K562 (cell line): ENCODE results near the gene SLMAP. TPM values are rescaled to one million over a fixed set of nuclear protein-coding genes. Genes with fewer than 3 reads are reported as not detected.

Source experiments
- ADNP ChIP-seq: fragments of 200-800 bp; sonication (Bioruptor generic); IDR thresholded peaks from 2 replicates; pipeline ENCODE4 v1.6.1; 2016; ENCODE audit warnings: missing genetic modification characterization, missing compliant biosample characterization
- ATF7 ChIP-seq: fragments of 450-650 bp; IDR thresholded peaks from 2 replicates; pipeline ENCODE4 v1.7.1; 2014; ENCODE audit warnings: mild to moderate bottlenecking, moderate library complexity
- BDP1 ChIP-seq: IDR thresholded peaks from 3 replicates; pipeline ENCODE4 v1.6.1; 2011; ENCODE audit not compliant: insufficient read length, insufficient read depth
- CREB1 ChIP-seq, 2 experiments: sonication (generic) in 1 of 2; formaldehyde crosslinking in 1 of 2; IDR thresholded peaks; 2 replicates each; pipeline versions ENCODE4 v1.6.1 to v1.8.0; 2012 to 2022; ENCODE audit warnings: inconsistent platforms in 1 of 2, mild to moderate bottlenecking in 1 of 2, missing genetic modification reagents in 1 of 2, moderate library complexity in 1 of 2
- GATAD2B ChIP-seq: fragments of 450-650 bp; IDR thresholded peaks from 2 replicates; pipeline ENCODE4 v1.6.1; 2017; ENCODE audit warnings: mild to moderate bottlenecking, borderline replicate concordance
- HCFC1 ChIP-seq: IDR thresholded peaks from 2 replicates; pipeline ENCODE4 v1.6.1; 2012; ENCODE audit warnings: low read depth, low read length, improper control_type of control experiment
- KLF13 ChIP-seq: fragments of 450-650 bp; IDR thresholded peaks from 2 replicates; pipeline ENCODE4 v1.6.1; 2016; ENCODE audit warnings: missing genetic modification characterization, low read depth, mild to moderate bottlenecking, missing compliant biosample characterization, moderate library complexity, borderline replicate concordance
- MCM3 ChIP-seq: fragments of 450-650 bp; IDR thresholded peaks from 2 replicates; pipeline ENCODE4 v1.6.1; 2016
- MCM5 ChIP-seq: fragments of 450-650 bp; IDR thresholded peaks from 2 replicates; pipeline ENCODE4 v1.6.1; 2016; ENCODE audit warnings: low read depth
- MEF2A ChIP-seq: IDR thresholded peaks from 2 replicates; pipeline ENCODE4 v1.6.1; 2011; ENCODE audit warnings: low read depth, mild to moderate bottlenecking, low read length, moderate library complexity; ENCODE audit not compliant: control insufficient read depth
- MTA1 ChIP-seq: fragments of 450-650 bp; IDR thresholded peaks from 2 replicates; pipeline ENCODE4 v1.6.1; 2017; ENCODE audit warnings: borderline replicate concordance
- NFRKB ChIP-seq: fragments of 450-650 bp; IDR thresholded peaks from 2 replicates; pipeline ENCODE4 v1.6.1; 2016; ENCODE audit warnings: low read depth
- RNF2 ChIP-seq: sonication (generic); IDR thresholded peaks from 2 replicates; pipeline ENCODE4 v1.6.1; 2016
- SIX5 ChIP-seq, 2 experiments: IDR thresholded peaks; 2 replicates each; pipeline ENCODE4 v1.6.1; 2011; ENCODE audit warnings: low read length in 2 of 2, borderline replicate concordance in 1 of 2, low read depth in 1 of 2, mild to moderate bottlenecking in 1 of 2, moderate library complexity in 1 of 2; ENCODE audit not compliant: insufficient read depth in 1 of 2
- ZFPM2 ChIP-seq: fragments of 250-450 bp; sonication (Bioruptor Pico); IDR thresholded peaks from 2 replicates; pipeline ENCODE4 v1.5.1; 2022; ENCODE audit warnings: mild to moderate bottlenecking
- ZNF384 ChIP-seq: IDR thresholded peaks from 2 replicates; pipeline ENCODE4 v1.6.1; 2012; ENCODE audit warnings: low read depth, low read length, improper control_type of control experiment
- ZNF436 ChIP-seq: fragments of 250-450, 450-650 bp; sonication (Bioruptor Pico); formaldehyde crosslinking; IDR thresholded peaks from 2 replicates; pipeline ENCODE4 v1.7.0; 2020; ENCODE audit warnings: mild to moderate bottlenecking
- polyA plus RNA-seq, 8 experiments: library from polyadenylated mRNA; depleted of rRNA in 4 of 8; stranded (reverse) in 5 of 8; unstranded in 3 of 8; fragments of >200 nt; fragmentation: Nextera tagmentation in 2 of 8; fragmentation: Illumina TruSeq in 1 of 8; extraction: Ambion mirVana in 2 of 8; extraction: Trizol in 1 of 8; gene quantifications; 2 replicates each; pipeline versions ENCODE4 v1.2.1 to v1.2.3, GENCODE V29; 2011 to 2014; ENCODE audit warnings: inconsistent platforms in 1 of 8, missing spikeins in 1 of 8
- total RNA-seq, 7 experiments: library from RNA; depleted of rRNA in 6 of 7; stranded (reverse); fragments of >200 nt in 6 of 7; fragmentation: Illumina TruSeq in 2 of 7; extraction: Trizol in 2 of 7; gene quantifications; 2 replicates each; pipeline versions ENCODE4 v1.2.1 to v1.2.3, GENCODE V29; 2011 to 2021; ENCODE audit warnings: low replicate concordance in 1 of 7
- TF ChIP-seq, protein P1 (sequence below): sonication (generic); formaldehyde crosslinking; IDR thresholded peaks from 2 replicates; pipeline ENCODE4 v1.9.0; 2022; ENCODE audit warnings: mild to moderate bottlenecking, missing genetic modification reagents
- TF ChIP-seq, protein P2 (sequence below): fragments of 250-450 bp; sonication (Bioruptor Pico); IDR thresholded peaks from 2 replicates; pipeline ENCODE4 v1.5.0; 2021
- TF ChIP-seq, protein P3 (sequence below), 2 experiments: IDR thresholded peaks; 2 replicates each; pipeline ENCODE4 v1.6.1; 2012; ENCODE audit warnings: improper control_type of control experiment in 2 of 2, low read depth in 2 of 2, low read length in 2 of 2, borderline replicate concordance in 1 of 2
- TF ChIP-seq, protein P4 (sequence below): sonication (generic); formaldehyde crosslinking; IDR thresholded peaks from 2 replicates; pipeline ENCODE4 v1.8.0; 2022; ENCODE audit warnings: missing genetic modification reagents, mild to moderate bottlenecking, moderate library complexity, borderline replicate concordance
- TF ChIP-seq, protein P5 (sequence below), 2 experiments: fragments of 450-650 bp in 1 of 2; sonication (generic) in 1 of 2; formaldehyde crosslinking; conservative IDR thresholded peaks; 2 replicates each; pipeline versions ENCODE4 v1.4.0 to v1.8.1; 2020 to 2022; ENCODE audit warnings: mild to moderate bottlenecking in 1 of 2, missing genetic modification reagents in 1 of 2

The SLMAP gene
- total and polyA plus RNA-seq, 9 of the 15 experiments (the other 6 are each of a cell fraction or from before 2014, with no cell fraction given) = 12.1 to 50.7 (median 28.3) TPM

DNA sequence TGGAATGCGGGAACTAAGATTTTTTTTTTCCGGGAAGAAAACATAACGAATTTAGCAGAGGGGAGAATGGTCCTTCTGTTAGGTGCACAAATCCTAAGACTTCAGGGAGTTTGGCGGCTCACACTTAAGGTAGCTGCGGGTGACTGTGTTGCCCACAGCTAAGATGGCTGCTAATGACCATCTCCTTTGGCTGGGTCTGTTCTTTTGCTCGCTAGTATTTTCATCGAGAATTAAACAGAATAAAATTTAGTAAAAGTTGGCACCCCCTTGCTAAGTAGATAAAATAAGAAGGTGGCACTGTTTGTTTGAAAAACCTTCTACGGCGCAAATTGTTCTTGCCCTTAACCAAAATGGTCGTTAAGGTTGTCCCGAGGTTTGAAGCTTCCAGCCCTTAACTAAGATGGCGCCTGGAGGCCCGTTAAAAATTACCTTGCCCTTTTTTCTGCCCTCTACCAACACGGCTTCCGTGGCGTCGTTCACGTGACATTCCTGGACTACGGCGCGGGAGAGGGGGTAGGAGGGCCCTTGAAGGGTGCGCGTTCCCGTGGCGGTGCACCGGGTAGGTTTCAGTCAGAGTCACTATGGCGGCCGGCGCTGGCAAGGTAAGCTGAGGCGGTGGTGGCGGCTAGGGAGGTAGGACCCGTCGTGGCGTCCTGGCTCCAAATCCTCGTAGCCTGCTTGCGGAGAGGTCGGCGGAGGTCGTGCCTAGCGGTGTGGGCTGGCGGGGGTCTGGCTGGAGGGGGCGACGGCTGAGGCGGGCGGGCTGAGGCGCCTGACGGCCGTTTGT lies at the start of gene SLMAP (continued):
- TF ChIP-seq, protein P1, sequence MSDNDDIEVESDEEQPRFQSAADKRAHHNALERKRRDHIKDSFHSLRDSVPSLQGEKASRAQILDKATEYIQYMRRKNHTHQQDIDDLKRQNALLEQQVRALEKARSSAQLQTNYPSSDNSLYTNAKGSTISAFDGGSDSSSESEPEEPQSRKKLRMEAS = peak; percentile 51; the same call in 1 of the 2 replicates
- TF ChIP-seq, protein P2, sequence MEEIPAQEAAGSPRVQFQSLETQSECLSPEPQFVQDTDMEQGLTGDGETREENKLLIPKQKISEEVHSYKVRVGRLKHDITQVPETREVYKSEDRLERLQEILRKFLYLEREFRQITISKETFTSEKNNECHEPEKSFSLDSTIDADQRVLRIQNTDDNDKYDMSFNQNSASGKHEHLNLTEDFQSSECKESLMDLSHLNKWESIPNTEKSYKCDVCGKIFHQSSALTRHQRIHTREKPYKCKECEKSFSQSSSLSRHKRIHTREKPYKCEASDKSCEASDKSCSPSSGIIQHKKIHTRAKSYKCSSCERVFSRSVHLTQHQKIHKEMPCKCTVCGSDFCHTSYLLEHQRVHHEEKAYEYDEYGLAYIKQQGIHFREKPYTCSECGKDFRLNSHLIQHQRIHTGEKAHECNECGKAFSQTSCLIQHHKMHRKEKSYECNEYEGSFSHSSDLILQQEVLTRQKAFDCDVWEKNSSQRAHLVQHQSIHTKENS (CRISPR knock-in tag) = no peak
- TF ChIP-seq SIX5 (IDR thresholded peaks at IDR 0.05; ENCODE audit: borderline replicate concordance in 1 of 2, insufficient read depth in 1 of 2, low read depth in 1 of 2, low read length in 2 of 2) = peak; percentile 68 to 89
- peak; percentile 55; the same call in 1 of the 2 replicates for TF ChIP-seq CREB1 (IDR thresholded peaks at IDR 0.05)
- peak; percentile 61 for TF ChIP-seq CREB1 (CRISPR knock-in tag; IDR thresholded peaks at IDR 0.05)
- TF ChIP-seq KLF13 (tag) = no peak
- TF ChIP-seq NFRKB = peak; percentile 90
- TF ChIP-seq BDP1 = no peak
- TF ChIP-seq ZNF384 = no peak
- TF ChIP-seq MCM5 = no peak
- no peak for TF ChIP-seq GATAD2B
- TF ChIP-seq ZNF436 (CRISPR knock-in tag) = no peak
- TF ChIP-seq ATF7 = peak; percentile 32; the same call in 1 of the 2 replicates
- no peak for TF ChIP-seq MCM3
- TF ChIP-seq RNF2 = no peak
- no peak for TF ChIP-seq MEF2A
- TF ChIP-seq HCFC1 = peak; percentile 92
- TF ChIP-seq, protein P3, sequence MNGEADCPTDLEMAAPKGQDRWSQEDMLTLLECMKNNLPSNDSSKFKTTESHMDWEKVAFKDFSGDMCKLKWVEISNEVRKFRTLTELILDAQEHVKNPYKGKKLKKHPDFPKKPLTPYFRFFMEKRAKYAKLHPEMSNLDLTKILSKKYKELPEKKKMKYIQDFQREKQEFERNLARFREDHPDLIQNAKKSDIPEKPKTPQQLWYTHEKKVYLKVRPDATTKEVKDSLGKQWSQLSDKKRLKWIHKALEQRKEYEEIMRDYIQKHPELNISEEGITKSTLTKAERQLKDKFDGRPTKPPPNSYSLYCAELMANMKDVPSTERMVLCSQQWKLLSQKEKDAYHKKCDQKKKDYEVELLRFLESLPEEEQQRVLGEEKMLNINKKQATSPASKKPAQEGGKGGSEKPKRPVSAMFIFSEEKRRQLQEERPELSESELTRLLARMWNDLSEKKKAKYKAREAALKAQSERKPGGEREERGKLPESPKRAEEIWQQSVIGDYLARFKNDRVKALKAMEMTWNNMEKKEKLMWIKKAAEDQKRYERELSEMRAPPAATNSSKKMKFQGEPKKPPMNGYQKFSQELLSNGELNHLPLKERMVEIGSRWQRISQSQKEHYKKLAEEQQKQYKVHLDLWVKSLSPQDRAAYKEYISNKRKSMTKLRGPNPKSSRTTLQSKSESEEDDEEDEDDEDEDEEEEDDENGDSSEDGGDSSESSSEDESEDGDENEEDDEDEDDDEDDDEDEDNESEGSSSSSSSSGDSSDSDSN (IDR thresholded peaks at IDR 0.05; ENCODE audit: borderline replicate concordance in 1 of 2, low read depth in 2 of 2, low read length in 2 of 2) = no peak
- TF ChIP-seq ZFPM2 (CRISPR knock-in tag) = no peak
- TF ChIP-seq, protein P4, sequence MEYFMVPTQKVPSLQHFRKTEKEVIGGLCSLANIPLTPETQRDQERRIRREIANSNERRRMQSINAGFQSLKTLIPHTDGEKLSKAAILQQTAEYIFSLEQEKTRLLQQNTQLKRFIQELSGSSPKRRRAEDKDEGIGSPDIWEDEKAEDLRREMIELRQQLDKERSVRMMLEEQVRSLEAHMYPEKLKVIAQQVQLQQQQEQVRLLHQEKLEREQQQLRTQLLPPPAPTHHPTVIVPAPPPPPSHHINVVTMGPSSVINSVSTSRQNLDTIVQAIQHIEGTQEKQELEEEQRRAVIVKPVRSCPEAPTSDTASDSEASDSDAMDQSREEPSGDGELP (CRISPR knock-in tag) = peak; percentile 68
- TF ChIP-seq, protein P5, sequence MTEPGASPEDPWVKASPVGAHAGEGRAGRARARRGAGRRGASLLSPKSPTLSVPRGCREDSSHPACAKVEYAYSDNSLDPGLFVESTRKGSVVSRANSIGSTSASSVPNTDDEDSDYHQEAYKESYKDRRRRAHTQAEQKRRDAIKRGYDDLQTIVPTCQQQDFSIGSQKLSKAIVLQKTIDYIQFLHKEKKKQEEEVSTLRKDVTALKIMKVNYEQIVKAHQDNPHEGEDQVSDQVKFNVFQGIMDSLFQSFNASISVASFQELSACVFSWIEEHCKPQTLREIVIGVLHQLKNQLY (CRISPR knock-in tag; conservative IDR thresholded peaks at IDR 0.05) = no peak
- TF ChIP-seq MTA1 = no peak
- no peak for TF ChIP-seq ADNP
